GM10248 (cell line): ENCODE measurements around the gene PNMT.
A peak's percentile ranks its signal among the peaks of the same experiment; 100 is the strongest.

Experiments used
- CTCF ChIA-PET: fragments of 300-600 bp; sonication (Branson Sonifier 250); formaldehyde crosslinking; extraction: SDS; loops from one replicate; lab custom pipeline; 2021; ENCODE audit warnings: antibody characterized with exemption; lab: Yijun Ruan, JAX
- POLR2A ChIA-PET: fragments of 350-650 bp; sonication (Branson Sonifier 250); formaldehyde crosslinking; extraction: SDS; loops from one replicate; lab custom pipeline; 2020; ENCODE audit warnings: antibody characterized with exemption; lab: Yijun Ruan, JAX
- DNase-seq: peaks from one replicate; pipeline ENCODE4 v3.0.0; 2012; ENCODE audit errors: extremely low spot score
- CTCF ChIP-seq: IDR thresholded peaks from 2 replicates; pipeline ENCODE4 v1.5.1; 2012; ENCODE audit warnings: mild to moderate bottlenecking, low read depth; ENCODE audit errors: extremely low read depth, missing control alignments, control extremely low read depth

PNMT gene

GRCh38 chr17:39675390-39676082 is 7.3 kb downstream of the PNMT start:
- no peak for DNase-seq
- CTCF ChIA-PET: interaction anchor here (1.1 to 21.1 kb wide), 5 partner anchors 11 to 56 kb away, joined by 3 to 180 read pairs (median 4); no protein-coding TSS in a partner anchor
- TF ChIP-seq CTCF: no peak

GRCh38 chr17:39676198-39676819 is 8.1 kb downstream of the PNMT start:
- CTCF ChIA-PET: interaction anchor here (1.1 to 21.1 kb wide), 5 partner anchors 24 to 55 kb away, joined by 3 to 180 read pairs (median 6); no protein-coding TSS in a partner anchor
- DNase-seq: peak; percentile 72
- TF ChIP-seq CTCF: no peak
- POLR2A ChIA-PET: no interaction called here

More at GRCh38 chr17:39675390-39676082, 7.3 kb downstream of the PNMT start:
- POLR2A ChIA-PET: interaction anchor here (0.6 kb wide), 1 partner anchor 138 kb away, joined by 3 read pairs; no protein-coding TSS in a partner anchor

GRCh38 chr17:39677072-39677471 is 8.8 kb downstream of the PNMT start:
- no peak for DNase-seq
- CTCF ChIA-PET: interaction anchor here (1.3 to 21.1 kb wide), 7 partner anchors 7 to 55 kb away, joined by 6 to 180 read pairs (median 12); partner anchors contain the start of genes PGAP3, PNMT and TCAP
- POLR2A ChIA-PET: no interaction called here
- TF ChIP-seq CTCF: no peak

- ChIA-PET CTCF (interaction anchor here (1.2 to 21.1 kb wide), 8 partner anchors 8 to 56 kb away, joined by 3 to 180 read pairs (median 10); partner anchors contain the start of genes PGAP3, PNMT and TCAP), POLR2A (no interaction called here)
- DNase-seq: no peak
- no peak for TF ChIP-seq CTCF
These were observed 9.5 kb downstream of the PNMT start for GRCh38 chr17:39677542-39678339.

GRCh38 chr17:39678340-39679116 is 10.3 kb downstream of the PNMT start:
- no peak for TF ChIP-seq CTCF
- no peak for DNase-seq
- CTCF ChIA-PET: interaction anchor here (0.9 to 21.1 kb wide), 8 partner anchors 9 to 57 kb away, joined by 3 to 180 read pairs (median 10); partner anchors contain the start of genes PGAP3, PNMT and TCAP
- POLR2A ChIA-PET: no interaction called here
